ENCODE results near the gene HDAC4. TPM values are rescaled to one million over a fixed set of nuclear protein-coding genes. Genes with fewer than 3 reads are reported as not detected.
A peak's percentile ranks its signal among the peaks of the same experiment; 100 is the strongest.

HDAC4 gene
- total RNA-seq, 1 donor from 2014 or later: 39.0 TPM

GRCh38 chr2:239154971-239155805 lies 245.6 kb downstream of the HDAC4 start:
- DNase-seq (ENCODE audit: extremely low spot score, unreplicated experiment): peak; percentile 58
- Mint-ChIP-seq H3K4me3 (no peak overlapping the region), H3K9me3 (no peaks in the 10 kb centered on the region), H3K27ac (no peak overlapping the region), H3K36me3 (peaks cover 20% of the 10 kb centered on the region), H3K27me3 (no peaks in the 10 kb centered on the region), H3K4me1 (ENCODE audit: unreplicated experiment) (peaks cover 18% of the 10 kb centered on the region)
- TF ChIP-seq, protein P1, sequence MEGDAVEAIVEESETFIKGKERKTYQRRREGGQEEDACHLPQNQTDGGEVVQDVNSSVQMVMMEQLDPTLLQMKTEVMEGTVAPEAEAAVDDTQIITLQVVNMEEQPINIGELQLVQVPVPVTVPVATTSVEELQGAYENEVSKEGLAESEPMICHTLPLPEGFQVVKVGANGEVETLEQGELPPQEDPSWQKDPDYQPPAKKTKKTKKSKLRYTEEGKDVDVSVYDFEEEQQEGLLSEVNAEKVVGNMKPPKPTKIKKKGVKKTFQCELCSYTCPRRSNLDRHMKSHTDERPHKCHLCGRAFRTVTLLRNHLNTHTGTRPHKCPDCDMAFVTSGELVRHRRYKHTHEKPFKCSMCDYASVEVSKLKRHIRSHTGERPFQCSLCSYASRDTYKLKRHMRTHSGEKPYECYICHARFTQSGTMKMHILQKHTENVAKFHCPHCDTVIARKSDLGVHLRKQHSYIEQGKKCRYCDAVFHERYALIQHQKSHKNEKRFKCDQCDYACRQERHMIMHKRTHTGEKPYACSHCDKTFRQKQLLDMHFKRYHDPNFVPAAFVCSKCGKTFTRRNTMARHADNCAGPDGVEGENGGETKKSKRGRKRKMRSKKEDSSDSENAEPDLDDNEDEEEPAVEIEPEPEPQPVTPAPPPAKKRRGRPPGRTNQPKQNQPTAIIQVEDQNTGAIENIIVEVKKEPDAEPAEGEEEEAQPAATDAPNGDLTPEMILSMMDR (conservative IDR thresholded peaks at IDR 0.05): no peak

DNA sequence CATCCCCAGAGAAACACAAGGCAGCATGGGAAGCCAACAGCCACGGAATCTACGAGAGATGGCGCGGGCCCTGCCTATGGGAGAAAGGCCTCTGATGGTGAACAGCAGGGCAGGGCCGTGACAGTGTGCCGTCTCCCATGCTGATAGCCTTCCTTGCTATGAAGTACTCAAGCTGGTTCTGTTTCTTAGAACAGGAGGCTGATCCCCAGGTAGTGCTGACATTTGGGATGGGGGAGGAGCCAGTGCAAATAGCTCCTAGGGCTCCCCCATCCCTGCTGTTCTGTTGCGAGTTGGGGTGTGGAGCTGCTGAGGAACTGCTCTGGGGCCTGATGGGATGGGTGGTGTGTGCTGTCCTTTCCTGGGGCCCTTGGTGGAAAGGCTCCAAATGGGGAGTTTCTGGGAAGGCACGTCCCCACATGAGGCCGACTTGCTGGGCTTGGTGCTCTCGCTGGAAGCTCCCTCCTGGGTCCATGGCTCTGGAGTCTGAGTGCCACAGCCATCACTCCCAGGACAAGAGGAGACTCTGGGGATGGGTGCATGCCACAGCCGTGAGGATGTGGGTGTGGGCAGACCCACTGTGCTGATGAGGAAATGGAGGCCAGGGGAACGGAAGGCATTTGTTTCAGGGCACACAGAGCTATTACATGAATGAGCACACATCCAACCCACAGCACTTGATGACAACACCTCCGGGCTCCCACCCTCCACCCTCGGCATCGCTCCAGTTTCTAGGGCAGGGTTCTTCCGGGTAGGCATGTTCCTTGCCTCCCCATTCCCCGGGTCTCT lies 246.8 kb downstream of the HDAC4 start:
- H3K4me3 Mint-ChIP-seq: no peak overlapping the region
- H3K4me1 Mint-ChIP-seq (ENCODE audit: unreplicated experiment): peaks cover 18% of the 10 kb centered on the region
- TF ChIP-seq, protein P1 (conservative IDR thresholded peaks at IDR 0.05): no peak
- peak; percentile 37 for DNase-seq (ENCODE audit: extremely low spot score, unreplicated experiment)
- H3K27me3 Mint-ChIP-seq: no peaks in the 10 kb centered on the region
- H3K9me3 Mint-ChIP-seq: no peaks in the 10 kb centered on the region
- H3K36me3 Mint-ChIP-seq: peaks cover 19% of the 10 kb centered on the region
- H3K27ac Mint-ChIP-seq: no peak overlapping the region

DNA sequence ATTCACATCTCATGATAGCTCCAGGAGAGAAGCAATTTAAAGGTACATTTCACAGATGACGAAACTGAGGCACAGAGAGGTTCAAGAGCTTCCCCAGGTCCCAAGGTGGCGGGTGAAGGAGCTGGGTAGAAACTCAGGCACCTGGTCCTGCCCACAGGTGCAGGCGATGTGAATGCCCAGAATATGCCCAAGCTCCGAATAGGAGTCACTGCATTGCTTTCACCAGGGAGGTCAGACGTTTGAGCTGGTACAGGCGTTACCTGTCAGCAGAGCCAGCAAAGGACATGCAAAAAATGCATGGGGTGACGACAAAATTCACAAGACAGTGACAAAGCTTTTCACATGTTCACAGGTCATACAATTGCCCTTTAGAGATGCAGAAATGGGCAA lies 247.9 kb downstream of the HDAC4 start:
- no peak overlapping the region for H3K4me3 Mint-ChIP-seq
- no peaks in the 10 kb centered on the region for H3K27me3 Mint-ChIP-seq
- H3K27ac Mint-ChIP-seq: no peak overlapping the region
- peaks cover 18% of the 10 kb centered on the region for H3K36me3 Mint-ChIP-seq
- peak; percentile 40 for DNase-seq (ENCODE audit: extremely low spot score, unreplicated experiment)
- TF ChIP-seq, protein P1 (conservative IDR thresholded peaks at IDR 0.05): no peak
- H3K4me1 Mint-ChIP-seq (ENCODE audit: unreplicated experiment): peaks cover 8% of the 10 kb centered on the region
- no peaks in the 10 kb centered on the region for H3K9me3 Mint-ChIP-seq

DNA sequence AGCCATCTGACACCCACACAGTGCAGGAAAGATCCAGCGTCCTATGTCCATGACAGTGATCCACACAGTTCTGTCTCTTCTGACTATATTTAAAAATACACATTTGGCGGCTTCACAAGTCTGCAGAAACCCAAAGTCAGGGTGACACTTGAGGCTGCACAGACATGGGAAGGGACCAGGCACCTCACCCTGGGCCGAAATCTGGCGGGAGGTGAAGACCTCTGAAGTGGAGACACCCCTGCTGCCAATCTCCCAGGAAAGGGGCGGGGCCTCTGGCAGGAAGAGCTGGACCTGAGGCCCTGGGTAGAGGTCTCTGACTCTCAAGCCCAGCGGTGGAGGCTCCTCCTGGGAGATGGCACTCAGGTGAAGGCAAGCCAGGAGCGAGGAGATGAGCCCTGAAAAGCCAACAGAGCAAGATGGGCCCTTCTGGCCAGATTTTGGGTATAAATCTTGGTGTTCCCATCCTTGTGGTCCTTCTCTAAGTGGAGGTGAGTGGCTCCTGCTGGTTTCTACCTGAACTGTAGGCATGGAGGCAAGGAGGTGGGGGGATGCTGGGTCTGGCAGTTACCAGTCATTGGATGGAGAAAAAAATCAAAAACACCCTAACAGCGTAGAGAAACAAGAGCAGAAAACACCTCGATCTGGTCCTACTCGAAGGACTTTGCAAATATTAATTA lies 248.4 kb downstream of the HDAC4 start:
- H3K36me3 Mint-ChIP-seq: peaks cover 18% of the 10 kb centered on the region
- H3K4me3 Mint-ChIP-seq: no peak overlapping the region
- H3K27ac Mint-ChIP-seq: no peak overlapping the region
- H3K4me1 Mint-ChIP-seq (ENCODE audit: unreplicated experiment): peaks cover 7% of the 10 kb centered on the region
- peak; percentile 48 for DNase-seq (ENCODE audit: extremely low spot score, unreplicated experiment)
- no peaks in the 10 kb centered on the region for H3K27me3 Mint-ChIP-seq
- TF ChIP-seq, protein P1 (conservative IDR thresholded peaks at IDR 0.05): no peak
- H3K9me3 Mint-ChIP-seq: no peaks in the 10 kb centered on the region

DNA sequence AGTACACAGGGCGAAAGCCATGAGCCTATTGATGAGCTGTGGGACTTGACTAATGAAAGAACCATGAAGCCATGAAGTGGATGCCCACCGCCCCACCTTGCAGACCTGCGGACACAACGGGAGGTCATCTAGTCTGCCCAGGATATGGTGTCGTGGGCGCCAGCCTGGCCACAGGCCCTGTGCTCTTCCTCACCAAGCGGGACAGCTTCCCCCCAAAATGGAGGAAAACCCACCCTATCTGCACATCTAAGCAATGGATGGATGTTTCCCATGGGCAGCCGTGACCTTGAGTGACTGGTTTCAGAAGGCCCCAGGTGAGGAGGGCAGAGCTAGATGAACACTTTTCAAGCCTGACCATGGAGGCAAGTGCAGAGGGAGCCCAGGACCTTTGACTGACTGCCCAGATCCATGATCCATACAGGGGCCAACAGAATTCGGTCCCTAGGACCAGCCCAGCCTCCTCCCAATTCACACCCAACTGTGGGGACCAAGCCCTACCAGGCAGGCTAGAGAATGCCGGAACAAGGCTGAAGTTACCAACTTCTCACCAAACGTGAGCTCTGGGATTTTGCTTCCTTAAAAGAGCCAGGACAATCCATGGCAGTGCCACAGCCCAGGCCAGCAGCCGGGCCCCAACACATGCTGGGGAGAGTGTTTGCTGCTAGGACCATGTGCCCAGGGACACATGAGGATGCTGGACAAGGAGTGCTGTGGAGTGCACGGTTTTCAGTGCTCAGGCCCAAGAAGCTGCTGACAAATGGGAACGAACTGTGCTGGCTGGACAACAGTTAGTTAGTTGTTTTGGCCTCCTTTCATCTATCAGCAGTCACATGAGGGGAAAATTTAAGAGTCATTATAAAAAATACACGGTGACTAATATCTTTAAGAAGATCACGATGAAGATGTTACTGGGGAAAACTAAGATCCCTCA lies 249.4 kb downstream of the HDAC4 start:
- Mint-ChIP-seq H3K4me1 (ENCODE audit: unreplicated experiment) (peaks cover 1% of the 10 kb centered on the region), H3K4me3 (no peak overlapping the region), H3K36me3 (peaks cover 18% of the 10 kb centered on the region), H3K9me3 (no peaks in the 10 kb centered on the region), H3K27ac (peak overlapping the region; percentile 67), H3K27me3 (no peaks in the 10 kb centered on the region)
- TF ChIP-seq, protein P1 (conservative IDR thresholded peaks at IDR 0.05): no peak
- DNase-seq (ENCODE audit: extremely low spot score, unreplicated experiment): peak; percentile 48

Data from type B pancreatic cell (in vitro differentiated cells).